HepG2 (cell line): ENCODE results near the gene EDN2. TPM values are rescaled to one million over a fixed set of nuclear protein-coding genes. Genes with fewer than 3 reads are reported as not detected.

Source experiments
- ATAC-seq: fragments of 200-7000 bp; cut with Tn5 transposase; 3 replicates; pipeline ENCODE4 v1.9.1; 2020; ENCODE audit warnings: mild to moderate bottlenecking, moderate library complexity
- BruUV-seq: library from RNA; stranded (reverse); fragments of 400-500 nt; replicated peaks from 2 replicates; lab custom pipeline; 2021; lab: Mats Ljungman, UMichigan
- CTCF ChIA-PET: fragments of 300-600 bp; formaldehyde crosslinking; extraction: SDS; loops from one replicate; lab custom pipeline; 2021; ENCODE audit warnings: low total read pairs, inconsistent platforms, low intra/inter-chr PET ratio; lab: Yijun Ruan, JAX
- POLR2A ChIA-PET: fragments of 350-600 bp; sonication (Branson Sonifier 250); formaldehyde crosslinking; loops from one replicate; lab custom pipeline; 2020; ENCODE audit warnings: antibody characterized with exemption, inconsistent platforms; lab: Yijun Ruan, JAX
- DNase-seq: peaks from one replicate; pipeline ENCODE4 v3.0.0-alpha.2; 2015; ENCODE audit warnings: low spot score
- FAIRE-seq: peaks from 3 replicates; lab custom pipeline; 2011; peaks lifted over from hg19 to GRCh38; lab: Jason Lieb, UNC
- H2AFZ ChIP-seq: one replicate; pipeline ENCODE4 v1.6.1; 2011; ENCODE audit warnings: low read length, inconsistent platforms
- H3K27ac ChIP-seq: fragments of 300-600 bp; 3 replicates; pipeline ENCODE4 v1.8.0; 2011; ENCODE audit warnings: mixed run types, mild to moderate bottlenecking, mixed read lengths, low read length, inconsistent platforms; ENCODE audit not compliant: insufficient read depth; ENCODE audit errors: extremely low read length
- H3K27me3 ChIP-seq, 2 experiments: fragments of 200-600 bp in 1 of 2; 2 replicates in 1 of 2; 3 replicates in 1 of 2; pipeline versions ENCODE4 v1.6.0 to v1.8.0; 2011; ENCODE audit warnings: low read length in 2 of 2, mild to moderate bottlenecking in 2 of 2, moderate library complexity in 2 of 2, inconsistent platforms in 1 of 2; ENCODE audit not compliant: insufficient read depth in 2 of 2, control insufficient read depth in 1 of 2
- H3K36me3 ChIP-seq, 2 experiments: fragments of 200-600 bp in 1 of 2; replicated peaks in 1 of 2; 2 replicates in 1 of 2; 3 replicates in 1 of 2; pipeline versions ENCODE4 v1.5.1 to v1.8.0; 2011; ENCODE audit warnings: low read length in 2 of 2, inconsistent platforms in 1 of 2; ENCODE audit not compliant: insufficient read depth in 2 of 2, control insufficient read depth in 1 of 2
- H3K4me1 ChIP-seq: 2 replicates; pipeline ENCODE4 v1.5.1; 2012; ENCODE audit warnings: low read length, inconsistent platforms; ENCODE audit not compliant: insufficient read depth
- H3K4me2 ChIP-seq: 2 replicates; pipeline ENCODE4 v1.6.0; 2011; ENCODE audit warnings: low read depth, low read length, inconsistent platforms
- H3K4me3 ChIP-seq, 3 experiments: fragments of 200-600 bp in 1 of 3; sonication (generic), shearing (Covaris generic) in 1 of 3; replicated peaks in 1 of 3; 2 replicates each; pipeline ENCODE4 v1.5.1; 2011 to 2016; ENCODE audit warnings: low read length in 3 of 3, inconsistent platforms in 2 of 3, low read depth in 2 of 3, mild to moderate bottlenecking in 2 of 3, control low read depth in 1 of 3, mixed read lengths in 1 of 3; ENCODE audit not compliant: insufficient read depth in 1 of 3
- H3K79me2 ChIP-seq: one replicate; pipeline ENCODE4 v1.6.1; 2011; ENCODE audit warnings: low read length, inconsistent platforms; ENCODE audit not compliant: insufficient read depth
- H3K9ac ChIP-seq: 2 replicates; pipeline ENCODE4 v1.6.0; 2011; ENCODE audit warnings: mild to moderate bottlenecking, low read depth, low read length, inconsistent platforms; ENCODE audit not compliant: insufficient read depth
- H3K9me3 ChIP-seq: 2 replicates; pipeline ENCODE4 v1.5.1; 2012; ENCODE audit warnings: mild to moderate bottlenecking, low read length
- H4K20me1 ChIP-seq: 2 replicates; pipeline ENCODE4 v1.6.0; 2011; ENCODE audit warnings: inconsistent platforms, mild to moderate bottlenecking, low read length, moderate library complexity; ENCODE audit not compliant: insufficient read depth
- BRD4 ChIP-seq: sonication (generic); formaldehyde crosslinking; IDR thresholded peaks from 2 replicates; pipeline ENCODE4 v1.4.0; 2020; ENCODE audit warnings: missing genetic modification reagents
- GATAD2A ChIP-seq: IDR thresholded peaks from 2 replicates; pipeline ENCODE4 v1.6.1; 2016
- MED8 ChIP-seq: sonication (generic); formaldehyde crosslinking; IDR thresholded peaks from 2 replicates; pipeline ENCODE4 v1.8.1; 2023; ENCODE audit warnings: mild to moderate bottlenecking, missing genetic modification reagents; ENCODE audit not compliant: insufficient replicate concordance
- MEIS1 ChIP-seq: sonication (generic); formaldehyde crosslinking; IDR thresholded peaks from 2 replicates; pipeline ENCODE4 v1.9.0; 2021; ENCODE audit warnings: mild to moderate bottlenecking, missing genetic modification reagents, moderate library complexity, borderline replicate concordance
- NFATC3 ChIP-seq: sonication (generic); formaldehyde crosslinking; IDR thresholded peaks from 2 replicates; pipeline ENCODE4 v1.5.1; 2020; ENCODE audit warnings: mild to moderate bottlenecking, missing genetic modification reagents
- SP2 ChIP-seq: sonication (generic); formaldehyde crosslinking; IDR thresholded peaks from 2 replicates; pipeline ENCODE4 v1.5.1; 2020; ENCODE audit warnings: mild to moderate bottlenecking, missing genetic modification reagents
- SRY ChIP-seq: sonication (generic); formaldehyde crosslinking; IDR thresholded peaks from 2 replicates; pipeline ENCODE4 v1.8.0; 2022; ENCODE audit warnings: mild to moderate bottlenecking, missing genetic modification reagents
- ZNF75D ChIP-seq: sonication (generic); formaldehyde crosslinking; IDR thresholded peaks from 2 replicates; pipeline ENCODE4 v1.8.1; 2023; ENCODE audit warnings: missing genetic modification reagents, mild to moderate bottlenecking, borderline replicate concordance
- WGBS: methylation state at CpG from one replicate; pipeline ENCODE4 v1.1.6; 2017; ENCODE audit warnings: low lambda C conversion rate; 5-methylcytosine and 5-hydroxymethylcytosine counted together
- in situ Hi-C: cut with HindIII; loops from 2 replicates; pipeline ENCODE4 v1.10.0; 2017; ENCODE audit warnings: low pct_unique_long_range_greater_than_20kb; ENCODE audit not compliant: extremely low pct_ligation_motif_present
- intact Hi-C: fragments of 100-400 bp; cut with micrococcal nuclease; formaldehyde crosslinking; loops from one replicate; pipeline ENCODE4 v1.10.0; 2022; ENCODE audit not compliant: unreplicated experiment
- polyA plus RNA-seq, 8 experiments: library from polyadenylated mRNA; depleted of rRNA in 3 of 8; stranded (reverse) in 7 of 8; unstranded in 1 of 8; fragments of >200 nt; fragmentation: Illumina TruSeq in 4 of 8; extraction: Trizol in 4 of 8; gene quantifications; 2 replicates each; pipeline versions ENCODE4 v1.2.1 to v1.2.3, GENCODE V29; 2011 to 2016; ENCODE audit warnings: low read depth in 4 of 8, missing spikeins in 1 of 8, mixed read lengths in 1 of 8; ENCODE audit not compliant: insufficient read depth in 1 of 8
- total RNA-seq, 5 experiments: library from RNA; depleted of rRNA; stranded (reverse); fragments of >200 nt; fragmentation: Illumina TruSeq; extraction: Trizol; gene quantifications; 2 replicates each; pipeline ENCODE4 v1.2.3, GENCODE V29; 2016; ENCODE audit warnings: low read depth in 1 of 5
- TF ChIP-seq, protein P1 (sequence below): IDR thresholded peaks from 2 replicates; pipeline ENCODE4 v1.6.1; 2012; ENCODE audit warnings: inconsistent platforms
- TF ChIP-seq, protein P2 (sequence below): sonication (generic); formaldehyde crosslinking; IDR thresholded peaks from 2 replicates; pipeline ENCODE4 v1.8.0; 2022; ENCODE audit warnings: missing genetic modification reagents, mild to moderate bottlenecking, borderline replicate concordance

EDN2 gene
- total and polyA plus RNA-seq, 2 of the 13 experiments (the other 11 are each of a cell fraction or from before 2014, with no cell fraction given) = not detected

DNA sequence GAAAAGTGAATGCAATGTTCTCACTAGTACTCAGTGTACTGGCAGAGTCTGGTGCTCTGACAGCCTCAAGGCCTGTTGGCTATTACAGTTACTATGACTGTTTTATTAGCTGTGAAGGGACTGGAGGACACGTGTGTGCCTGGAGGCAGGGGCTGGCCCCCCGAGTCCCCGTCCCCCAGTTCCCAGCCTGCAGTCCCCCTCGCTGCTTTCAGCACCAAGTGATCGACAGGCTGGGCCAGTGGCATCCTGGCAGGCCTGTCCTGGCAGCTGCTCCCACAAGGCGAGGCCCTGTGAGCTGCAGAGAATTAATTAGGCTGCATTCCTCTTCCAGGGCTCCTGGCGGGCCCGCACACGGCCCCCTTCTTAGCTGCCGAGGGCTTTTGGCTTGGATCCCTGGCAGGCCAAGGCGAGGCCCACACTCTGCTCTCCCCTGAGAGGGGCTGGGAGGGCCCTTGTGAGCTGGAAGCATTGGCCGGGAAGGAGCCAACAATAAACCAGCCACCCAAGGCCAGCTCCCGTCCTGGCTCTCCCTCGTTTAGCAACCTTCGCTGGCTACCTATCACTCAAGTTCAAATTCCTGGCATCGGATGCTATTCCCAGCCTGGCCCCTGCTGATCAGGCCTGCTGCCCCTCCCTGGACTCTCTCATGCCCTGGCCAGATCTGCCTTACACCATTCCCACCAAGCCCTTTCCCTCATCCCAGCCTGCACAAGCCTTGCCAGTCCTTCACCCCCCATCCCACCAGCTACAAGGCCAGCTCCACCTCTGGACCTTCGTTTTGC lies 9.8 kb downstream of the EDN2 start:
- ChIA-PET CTCF (no interaction called here), POLR2A (no interaction called here)
- Histone ChIP-seq H3K27me3 (peaks cover 2 to 6% of the 10 kb centered on the region in 2 experiments; a peak in 1 of 5 replicates), H2AFZ (no peak overlapping the region), H3K4me3 (no peak overlapping the region), H3K4me2 (no peak overlapping the region), H3K27ac (no peak overlapping the region), H3K79me2 (no peaks in the 10 kb centered on the region), H3K4me1 (peaks cover 23% of the 10 kb centered on the region), H3K36me3 (no peaks in the 10 kb centered on the region), H3K9ac (no peak overlapping the region), H4K20me1 (no peaks in the 10 kb centered on the region), H3K9me3 (no peaks in the 10 kb centered on the region)
- intact Hi-C loops = no loop called here
- no peak for TF ChIP-seq NFATC3 (CRISPR knock-in tag)
- TF ChIP-seq, protein P1, sequence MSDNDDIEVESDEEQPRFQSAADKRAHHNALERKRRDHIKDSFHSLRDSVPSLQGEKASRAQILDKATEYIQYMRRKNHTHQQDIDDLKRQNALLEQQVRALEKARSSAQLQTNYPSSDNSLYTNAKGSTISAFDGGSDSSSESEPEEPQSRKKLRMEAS = no peak
- BruUV-seq = no TSS peak
- no peak for FAIRE-seq
- DNase-seq = no peak
- no peak for ATAC-seq
- 44% methylated on average over 16 of the region's 17 CpGs for WGBS
- in situ Hi-C loops = no loop called here

DNA sequence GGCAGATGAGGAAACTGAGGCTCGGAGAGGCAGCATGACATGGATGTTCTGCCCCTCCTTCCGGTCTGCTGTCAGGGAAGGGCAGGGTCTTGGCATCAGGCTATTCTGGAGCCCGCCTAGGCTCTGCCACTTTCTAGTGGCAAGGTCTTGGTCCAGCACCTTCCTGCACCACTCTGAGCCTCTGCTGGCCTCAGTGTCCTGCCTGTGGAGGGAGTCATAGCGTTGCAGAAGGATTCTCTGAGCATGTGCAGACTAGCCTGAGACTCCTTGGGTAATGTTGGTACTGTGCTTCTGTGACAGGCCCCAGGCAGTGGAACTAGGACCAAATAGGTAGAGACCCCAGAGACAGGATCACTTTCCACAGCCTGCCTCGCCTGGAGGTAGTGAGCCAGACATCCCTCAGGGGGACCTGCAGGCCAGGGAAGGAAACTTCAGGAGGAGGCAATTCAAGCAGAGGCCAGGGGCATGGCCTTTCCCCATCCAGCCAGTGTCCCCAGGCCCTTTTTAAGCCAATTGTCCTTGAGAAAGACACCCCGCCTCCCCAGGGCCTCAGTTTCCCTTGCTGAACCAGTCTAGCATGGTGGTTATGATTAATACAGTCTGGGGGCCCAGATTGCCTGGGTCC lies 10.6 kb downstream of the EDN2 start:
- Histone ChIP-seq H2AFZ (no peak overlapping the region), H3K4me2 (no peak overlapping the region), H4K20me1 (no peaks in the 10 kb centered on the region), H3K27ac (no peak overlapping the region), H3K4me1 (peaks cover 16% of the 10 kb centered on the region), H3K4me3 (no peak overlapping the region), H3K36me3 (no peaks in the 10 kb centered on the region), H3K9ac (no peak overlapping the region), H3K9me3 (no peaks in the 10 kb centered on the region), H3K27me3 (peaks cover 2 to 6% of the 10 kb centered on the region in 2 experiments; a peak in 1 of 5 replicates), H3K79me2 (no peaks in the 10 kb centered on the region)
- in situ Hi-C loops = no loop called here
- DNase-seq (no peak), ATAC-seq (no peak), FAIRE-seq (no peak)
- no peak for TF ChIP-seq MED8 (CRISPR knock-in tag)
- TF ChIP-seq ZNF75D (CRISPR knock-in tag) = no peak
- no peak for TF ChIP-seq GATAD2A (CRISPR knock-in tag)
- TF ChIP-seq, protein P2, sequence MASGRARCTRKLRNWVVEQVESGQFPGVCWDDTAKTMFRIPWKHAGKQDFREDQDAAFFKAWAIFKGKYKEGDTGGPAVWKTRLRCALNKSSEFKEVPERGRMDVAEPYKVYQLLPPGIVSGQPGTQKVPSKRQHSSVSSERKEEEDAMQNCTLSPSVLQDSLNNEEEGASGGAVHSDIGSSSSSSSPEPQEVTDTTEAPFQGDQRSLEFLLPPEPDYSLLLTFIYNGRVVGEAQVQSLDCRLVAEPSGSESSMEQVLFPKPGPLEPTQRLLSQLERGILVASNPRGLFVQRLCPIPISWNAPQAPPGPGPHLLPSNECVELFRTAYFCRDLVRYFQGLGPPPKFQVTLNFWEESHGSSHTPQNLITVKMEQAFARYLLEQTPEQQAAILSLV (CRISPR knock-in tag) = no peak
- TF ChIP-seq BRD4 = no peak
- no peak for TF ChIP-seq SP2 (CRISPR knock-in tag)
- no peak for TF ChIP-seq SRY (CRISPR knock-in tag)
- TF ChIP-seq MEIS1 (CRISPR knock-in tag) = no peak
- BruUV-seq = no TSS peak
- 42% methylated on average over 2 of the region's 6 CpGs for WGBS
- intact Hi-C loops = no loop called here
- ChIA-PET POLR2A (no interaction called here), CTCF (no interaction called here)
